Measurements from ENCODE around the gene LRRC8D.
"Not testable (repeated sequence)": the region's sequence is repeated elsewhere in the genome, so short reads cannot be mapped to it uniquely, and the experiment has no call there.

LRRC8D gene

DNA sequence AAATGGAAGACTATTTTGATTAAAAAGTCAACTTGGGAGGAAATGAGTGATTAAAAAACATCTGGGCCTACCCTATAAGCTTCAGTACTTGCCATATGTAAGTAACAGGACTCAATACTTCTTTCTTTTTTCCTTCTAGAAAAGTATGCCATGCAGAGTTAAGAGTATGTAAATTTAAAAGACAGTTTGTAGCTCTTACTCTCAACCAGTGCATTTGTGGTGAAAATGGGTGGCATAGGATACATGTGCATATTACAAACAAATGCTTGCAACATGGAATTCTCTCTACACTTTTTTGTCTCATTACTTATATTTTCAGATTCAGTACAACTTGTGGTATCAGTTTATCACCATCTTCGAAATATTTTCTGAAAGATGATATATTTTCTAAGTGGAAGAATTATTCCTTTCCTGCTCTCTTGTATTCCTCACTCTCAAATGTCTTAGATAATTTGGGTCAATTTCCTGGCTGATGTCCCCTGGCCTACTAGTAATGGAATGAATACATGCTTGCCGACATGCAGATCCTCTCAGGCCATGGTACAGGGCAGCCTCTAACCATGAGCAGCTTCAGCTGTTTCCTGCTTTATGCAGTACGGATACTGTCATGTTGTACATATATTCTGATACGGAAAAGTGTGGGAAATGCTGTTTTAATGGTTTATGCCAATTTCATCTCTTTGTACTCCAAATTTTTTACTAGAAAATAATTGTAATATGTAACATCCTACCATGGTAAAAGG lies 92.7 kb downstream of the LRRC8D start:
- no peak for DNase-seq (ENCODE audit: low read depth in 2 of 2)

DNA sequence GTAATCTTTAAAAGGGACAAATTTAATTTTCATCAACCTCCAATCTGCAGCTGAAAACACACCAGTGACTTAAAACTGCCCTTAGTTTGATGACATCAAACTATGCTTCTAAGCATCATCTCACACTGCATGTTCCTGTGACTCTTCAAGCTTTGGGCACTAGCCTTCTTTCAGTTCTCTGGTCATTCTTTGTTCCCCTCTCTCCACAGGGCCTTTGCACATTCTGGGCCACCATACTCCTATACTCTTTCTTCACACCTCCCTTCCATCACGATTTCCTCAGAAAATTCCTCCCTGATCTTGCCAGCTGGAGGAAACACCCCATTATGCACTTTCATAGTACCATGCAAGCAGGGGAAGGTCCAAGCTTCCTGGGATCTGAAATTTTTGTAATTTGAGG lies 96.5 kb downstream of the LRRC8D start:
- DNase-seq (ENCODE audit: low read depth in 2 of 2), result no peak

GRCh38 chr1:89918127-89918793 lies 97.4 kb downstream of the LRRC8D start:
- no peak for DNase-seq (ENCODE audit: low read depth in 2 of 2)

- DNase-seq (ENCODE audit: low read depth in 2 of 2), result no peak
These were observed 97.9 kb downstream of the LRRC8D start for GRCh38 chr1:89918794-89919155.

DNA sequence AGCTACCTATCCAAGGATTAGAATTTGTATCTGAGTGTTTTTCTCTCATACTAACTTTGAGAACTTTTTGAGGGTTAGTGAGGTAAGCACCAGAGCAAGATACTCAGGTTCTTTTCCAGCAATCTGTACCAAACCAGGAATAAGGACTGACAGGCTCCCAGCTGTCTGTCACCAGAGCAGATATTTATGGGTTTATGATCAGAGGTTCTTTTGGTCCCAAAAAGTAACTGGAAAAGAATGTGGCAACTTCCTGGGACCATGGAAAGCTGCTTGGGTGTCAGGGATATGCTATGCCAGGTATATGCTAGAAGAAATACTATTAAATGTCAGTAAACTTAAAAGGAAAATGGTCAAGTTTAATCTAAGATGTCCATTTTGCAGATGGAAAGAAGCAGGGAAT lies 98.3 kb downstream of the LRRC8D start:
- DNase-seq (ENCODE audit: low read depth in 2 of 2), result no peak

- no peak for DNase-seq (ENCODE audit: low read depth in 2 of 2)
These were observed 102.1 kb downstream of the LRRC8D start for GRCh38 chr1:89922911-89923310.

DNA sequence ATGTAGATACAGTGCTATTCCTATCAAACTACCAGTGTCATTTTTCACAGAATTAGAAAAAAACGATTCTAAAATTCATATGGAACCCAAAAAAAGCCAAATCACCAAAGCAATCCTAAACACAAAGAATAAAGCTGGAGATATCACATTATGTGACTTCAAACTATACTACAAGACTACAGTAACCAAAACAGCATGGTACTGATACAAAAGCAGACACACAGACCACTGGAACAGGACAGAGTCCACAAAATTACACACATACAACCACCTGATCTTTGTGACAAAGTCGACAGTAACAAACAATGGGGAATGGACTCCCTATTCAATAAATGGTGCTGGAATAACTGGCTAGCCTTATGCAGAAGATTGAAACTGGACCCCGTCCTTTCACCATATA lies 102.7 kb downstream of the LRRC8D start:
- no peak for DNase-seq (ENCODE audit: low read depth in 2 of 2)

- not testable (repeated sequence) for DNase-seq (ENCODE audit: low read depth in 2 of 2)
These were observed 103.2 kb downstream of the LRRC8D start for GRCh38 chr1:89924075-89924474.

- no peak for DNase-seq (ENCODE audit: low read depth in 2 of 2)
These were observed 106.2 kb downstream of the LRRC8D start for GRCh38 chr1:89927049-89927448.

DNA sequence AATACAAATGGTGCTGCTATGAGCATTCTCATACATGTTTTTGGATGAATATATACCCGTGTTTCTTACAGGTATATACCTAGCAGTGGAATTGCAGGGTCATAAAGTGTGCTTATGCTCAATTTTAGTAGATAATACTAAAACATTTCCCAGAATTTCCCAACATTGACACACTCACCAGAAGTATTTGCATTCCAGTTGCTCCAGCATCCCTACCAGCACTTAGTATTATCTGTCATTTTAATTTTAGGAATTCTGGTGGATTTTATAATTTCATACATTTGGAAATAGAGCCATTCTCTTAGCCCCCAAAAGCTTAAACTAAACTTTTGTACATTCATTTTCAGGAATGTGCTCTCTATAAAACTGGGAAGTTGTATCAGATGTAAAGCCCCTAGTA lies 106.6 kb downstream of the LRRC8D start:
- no peak for DNase-seq (ENCODE audit: low read depth in 2 of 2)

DNA sequence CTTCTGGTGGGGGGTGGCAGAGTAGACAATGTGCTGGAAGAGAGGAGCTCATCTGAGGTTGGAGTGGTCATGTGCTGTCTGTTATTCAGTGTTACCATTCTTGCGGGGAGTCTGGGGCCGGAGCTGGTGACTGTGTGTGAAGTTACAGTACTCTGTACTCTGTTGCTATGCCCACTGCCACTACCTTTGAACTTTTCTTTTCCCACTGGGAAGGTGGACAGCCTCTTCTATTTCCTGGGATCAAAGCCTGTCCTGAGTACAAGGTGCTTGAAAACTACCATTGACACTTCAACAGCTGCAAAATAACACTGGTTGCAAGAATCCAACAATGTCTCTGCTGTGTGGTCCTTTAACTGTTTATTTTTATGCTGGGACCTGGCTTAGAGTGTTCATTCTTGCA lies 107.7 kb downstream of the LRRC8D start:
- no peak for DNase-seq (ENCODE audit: low read depth in 2 of 2)

DNA sequence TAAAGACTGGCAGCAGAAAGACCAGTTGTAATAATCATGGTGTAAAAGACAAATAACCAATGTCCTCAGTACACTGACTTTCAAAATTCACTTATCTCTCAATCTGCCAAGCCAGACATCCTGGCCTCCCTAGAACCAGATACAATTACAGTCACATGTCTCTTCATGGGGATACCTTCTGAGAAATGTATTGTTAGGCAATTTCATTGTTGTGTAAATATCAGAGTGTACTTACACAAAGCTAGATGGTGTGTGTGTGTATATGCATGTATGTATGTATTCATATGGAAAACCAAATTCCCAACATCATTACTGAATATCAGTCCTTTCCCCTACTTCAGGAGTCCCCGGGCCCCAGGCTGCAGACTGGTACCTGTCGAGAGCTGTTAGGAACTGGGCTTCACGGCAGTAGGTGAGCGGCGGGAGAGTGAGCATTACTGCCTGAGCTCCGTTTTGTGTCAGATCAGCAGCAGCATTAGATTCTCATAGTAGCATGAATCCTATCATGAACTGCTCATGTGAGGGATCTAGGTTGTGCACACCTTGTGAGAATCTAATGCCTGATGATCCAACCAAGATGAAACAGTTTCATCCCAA lies 108.7 kb downstream of the LRRC8D start:
- no peak for DNase-seq (ENCODE audit: low read depth in 2 of 2)

DNA sequence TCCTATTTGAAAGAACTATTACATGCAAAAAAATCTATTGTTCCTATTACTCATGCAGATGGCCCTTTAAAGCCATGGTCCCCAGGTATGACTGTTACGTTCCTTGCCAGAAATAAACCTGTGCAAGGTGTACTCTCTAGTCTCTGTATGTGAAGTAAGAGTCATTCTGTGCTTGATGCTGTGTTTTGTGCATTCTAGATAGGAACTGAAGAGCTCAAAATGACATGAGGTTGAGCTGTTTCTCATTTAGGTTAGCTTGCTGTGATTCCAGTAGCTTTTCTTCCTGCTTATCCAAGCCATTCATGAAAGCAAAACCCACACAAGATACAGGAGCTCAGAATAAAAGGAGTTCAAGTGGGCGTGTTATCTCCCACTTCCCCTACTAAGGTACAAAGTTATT lies 109.7 kb downstream of the LRRC8D start:
- DNase-seq (ENCODE audit: low read depth in 2 of 2), result no peak

DNA sequence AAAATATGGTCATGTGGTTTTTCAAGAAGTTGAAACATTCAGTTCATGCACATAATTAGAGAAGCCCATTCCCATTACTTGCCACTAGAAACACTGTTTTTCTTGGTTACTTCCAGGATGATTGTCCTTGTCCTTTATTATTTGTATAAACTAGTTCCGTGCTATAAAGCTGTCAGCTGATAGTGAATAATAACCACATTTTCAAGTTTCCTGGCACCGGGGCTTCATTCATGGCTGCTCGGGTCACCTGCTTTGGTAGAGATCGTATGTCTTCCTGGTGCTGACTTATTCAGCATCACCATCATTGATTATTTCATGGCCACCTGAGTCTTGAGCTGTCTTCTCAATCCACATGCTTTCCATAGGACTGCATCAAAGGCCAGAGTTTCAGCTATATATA lies 111.1 kb downstream of the LRRC8D start:
- no peak for DNase-seq (ENCODE audit: low read depth in 2 of 2)

GRCh38 chr1:89932598-89933364 lies 111.9 kb downstream of the LRRC8D start:
- no peak for DNase-seq (ENCODE audit: low read depth in 2 of 2)

DNA sequence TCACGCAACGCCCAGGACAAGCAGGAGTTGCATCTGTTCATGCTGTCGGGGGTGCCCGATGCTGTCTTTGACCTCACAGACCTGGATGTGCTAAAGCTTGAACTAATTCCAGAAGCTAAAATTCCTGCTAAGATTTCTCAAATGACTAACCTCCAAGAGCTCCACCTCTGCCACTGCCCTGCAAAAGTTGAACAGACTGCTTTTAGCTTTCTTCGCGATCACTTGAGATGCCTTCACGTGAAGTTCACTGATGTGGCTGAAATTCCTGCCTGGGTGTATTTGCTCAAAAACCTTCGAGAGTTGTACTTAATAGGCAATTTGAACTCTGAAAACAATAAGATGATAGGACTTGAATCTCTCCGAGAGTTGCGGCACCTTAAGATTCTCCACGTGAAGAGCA lies 113.6 kb downstream of the LRRC8D start:
- no peak for DNase-seq (ENCODE audit: low read depth in 2 of 2)

- no peak for DNase-seq (ENCODE audit: low read depth in 2 of 2)
These were observed 114.4 kb downstream of the LRRC8D start for GRCh38 chr1:89935235-89935634.

- DNase-seq (ENCODE audit: low read depth in 2 of 2), result no peak
These were observed 115.9 kb downstream of the LRRC8D start for GRCh38 chr1:89936694-89937093.

DNA sequence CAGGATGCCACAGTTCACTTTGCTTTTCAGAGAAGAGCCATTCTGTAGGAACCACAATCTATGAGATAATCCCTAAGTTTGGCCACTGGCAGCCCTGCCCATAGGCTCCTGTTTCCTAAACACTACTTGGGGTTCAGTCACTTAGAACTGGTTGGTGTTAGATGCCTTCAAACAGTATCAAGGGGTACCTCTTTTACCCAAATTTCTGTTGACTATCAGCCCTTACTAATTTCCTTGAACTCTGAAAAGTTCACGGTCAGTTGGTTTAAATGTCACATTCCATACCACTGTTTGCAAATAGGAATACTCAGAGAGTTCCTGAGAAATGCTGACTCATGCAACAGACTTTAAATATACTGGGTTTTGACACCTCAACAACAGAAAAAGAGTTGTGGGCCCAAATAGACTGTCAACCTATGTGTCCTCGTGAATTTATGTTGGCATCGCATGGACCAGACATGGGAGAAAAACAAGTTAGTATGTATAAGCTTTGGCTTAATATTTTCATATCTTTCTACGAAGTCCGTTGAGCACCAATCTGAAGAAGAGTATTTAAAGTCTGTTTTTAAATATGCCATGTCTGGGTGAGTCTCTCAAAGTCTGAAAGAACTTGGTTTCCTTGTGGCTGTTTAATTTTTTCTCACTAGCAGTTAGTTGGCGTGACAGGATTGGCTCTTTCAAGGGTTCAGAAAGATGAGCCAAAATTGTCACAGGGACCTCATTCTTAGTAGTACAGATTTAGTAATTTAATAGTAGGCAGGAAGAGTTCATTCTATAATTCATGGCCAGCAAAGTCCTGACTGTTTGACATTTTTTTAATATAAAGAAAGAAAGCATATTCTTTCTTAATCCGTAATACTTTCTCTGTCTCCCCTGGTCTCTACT lies 117.6 kb downstream of the LRRC8D start:
- DNase-seq (ENCODE audit: low read depth in 2 of 2), result no peak

DNA sequence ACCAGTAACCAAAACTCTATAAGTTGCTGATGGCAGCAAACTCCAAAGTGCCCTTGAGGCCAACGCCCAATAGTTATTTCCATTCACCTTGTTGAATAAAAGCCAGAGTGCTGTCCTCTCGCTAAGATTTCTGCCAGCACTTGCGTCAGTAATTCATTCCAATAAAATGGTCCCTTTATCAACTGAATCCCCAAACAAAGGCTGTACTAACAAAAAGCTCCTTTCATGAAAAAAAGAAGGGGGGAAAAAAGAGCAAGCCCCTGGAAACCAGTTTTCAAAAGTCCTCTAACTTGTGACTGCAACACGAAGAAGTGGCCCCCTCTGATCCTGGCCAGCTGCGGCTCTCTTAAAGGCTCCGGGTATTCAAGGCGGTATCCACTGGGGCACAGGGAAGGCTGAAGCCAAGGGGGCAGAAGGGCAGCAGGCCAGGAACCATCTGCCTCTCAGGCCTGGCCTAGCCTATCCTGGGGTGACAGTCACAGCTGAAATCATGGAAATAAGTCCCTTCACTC lies 118.3 kb downstream of the LRRC8D start:
- no peak for DNase-seq (ENCODE audit: low read depth in 2 of 2)

DNA sequence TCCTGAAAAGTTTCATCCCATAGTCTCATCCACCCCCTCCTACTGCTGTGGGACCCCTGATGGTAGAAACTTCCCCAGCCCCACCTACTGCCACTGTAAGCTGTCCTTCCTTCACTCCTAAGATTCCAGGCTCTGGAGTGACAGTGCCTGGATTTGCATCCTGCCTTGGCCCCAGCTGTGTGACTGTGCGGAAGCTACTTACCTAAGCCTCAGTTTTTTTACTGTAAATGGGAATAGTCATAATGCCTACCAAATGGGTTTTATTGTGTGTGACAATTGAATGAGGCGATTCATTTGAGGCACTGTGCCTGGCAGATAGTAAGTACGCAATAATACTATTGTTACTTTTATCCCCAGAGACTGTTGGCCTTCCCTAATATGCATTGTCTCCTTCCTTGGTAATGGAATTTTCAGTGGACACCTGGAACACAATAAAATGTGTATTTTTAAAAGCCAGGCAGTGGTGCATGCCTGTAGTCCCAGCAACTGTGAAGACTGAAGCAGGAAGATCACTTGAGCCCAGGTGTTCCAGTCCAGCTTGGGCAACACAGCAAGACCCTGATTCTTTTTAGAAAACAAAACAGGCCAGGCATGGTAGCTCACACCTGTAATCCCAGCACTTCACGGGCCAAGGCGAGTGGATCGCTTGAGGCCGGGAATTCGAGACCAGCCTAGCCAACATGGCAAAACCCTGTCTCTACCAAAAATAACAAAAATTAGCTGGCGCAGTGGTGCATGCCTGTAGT lies 119.0 kb downstream of the LRRC8D start:
- DNase-seq (ENCODE audit: low read depth in 2 of 2), result no peak
